Activated CD4-positive, alpha-beta T cell treated with anti-CD3 and anti-CD28 coated beads, Interleukin-2, amount 10 ng/mL, durations not matched to agents 24 days and 14 days (primary cell): ENCODE results near the gene CHST8. TPM values are rescaled to one million over a fixed set of nuclear protein-coding genes. Genes with fewer than 3 reads are reported as not detected.
"Not testable (repeated sequence)": the region's sequence is repeated elsewhere in the genome, so short reads cannot be mapped to it uniquely, and the experiment has no call there.

ENCODE experiments used
- DNase-seq: peaks from one replicate; pipeline ENCODE4 v3.0.0; 2022
- H3K27ac Mint-ChIP-seq: one replicate; pipeline ENCODE4 v1.8.0; 2022; ENCODE audit warnings: mild to moderate bottlenecking, mixed read lengths
- H3K27me3 Mint-ChIP-seq: one replicate; pipeline ENCODE4 v1.8.0; 2022; ENCODE audit warnings: mixed read lengths
- H3K36me3 Mint-ChIP-seq: one replicate; pipeline ENCODE4 v1.8.0; 2022; ENCODE audit warnings: low read depth, mild to moderate bottlenecking, mixed read lengths
- H3K4me1 Mint-ChIP-seq: one replicate; pipeline ENCODE4 v1.8.0; 2021; ENCODE audit warnings: mixed read lengths
- H3K4me3 Mint-ChIP-seq: one replicate; pipeline ENCODE4 v1.8.0; 2022; ENCODE audit warnings: mild to moderate bottlenecking, moderate library complexity, mixed read lengths
- H3K9me3 Mint-ChIP-seq: one replicate; pipeline ENCODE4 v1.8.0; 2021; ENCODE audit warnings: mixed read lengths
- intact Hi-C: fragments of 100-400 bp; cut with micrococcal nuclease; formaldehyde crosslinking; loops from one replicate; pipeline ENCODE4 v1.15.1; 2023
- total RNA-seq: library from RNA; stranded (reverse); gene quantifications from 2 replicates; pipeline ENCODE4 v1.2.3, GENCODE V29; 2022

CHST8 gene
- total RNA-seq, 1 donor from 2014 or later, result not detected

GRCh38 chr19:33641956-33642498, 20.3 kb downstream of the CHST8 start:
- H3K27ac Mint-ChIP-seq, result no peak overlapping the region
- intact Hi-C loops, result no loop called here
- peaks cover 3% of the 10 kb centered on the region for H3K27me3 Mint-ChIP-seq
- no peaks in the 10 kb centered on the region for H3K36me3 Mint-ChIP-seq
- H3K9me3 Mint-ChIP-seq, result no peaks in the 10 kb centered on the region
- H3K4me3 Mint-ChIP-seq, result no peak overlapping the region
- no peak for DNase-seq
- H3K4me1 Mint-ChIP-seq, result no peaks in the 10 kb centered on the region

GRCh38 chr19:33644284-33644836, 22.6 kb downstream of the CHST8 start:
- intact Hi-C loops, result no loop called here
- Mint-ChIP-seq H3K36me3 (no peaks in the 10 kb centered on the region), H3K9me3 (no peaks in the 10 kb centered on the region), H3K27ac (no peak overlapping the region), H3K4me3 (no peak overlapping the region), H3K4me1 (no peaks in the 10 kb centered on the region), H3K27me3 (no peaks in the 10 kb centered on the region)
- DNase-seq, result no peak

- intact Hi-C loops, result no loop called here
- Mint-ChIP-seq H3K27ac (no peak overlapping the region), H3K4me1 (no peaks in the 10 kb centered on the region), H3K9me3 (no peaks in the 10 kb centered on the region), H3K27me3 (no peaks in the 10 kb centered on the region), H3K36me3 (no peaks in the 10 kb centered on the region), H3K4me3 (no peak overlapping the region)
- DNase-seq, result no peak
These were observed 24.6 kb downstream of the CHST8 start for GRCh38 chr19:33646306-33646705.

GRCh38 chr19:33647146-33647545, 25.4 kb downstream of the CHST8 start:
- intact Hi-C loops, result no loop called here
- no peak overlapping the region for H3K27ac Mint-ChIP-seq
- H3K36me3 Mint-ChIP-seq, result no peaks in the 10 kb centered on the region
- DNase-seq, result no peak
- H3K4me3 Mint-ChIP-seq, result no peak overlapping the region
- H3K4me1 Mint-ChIP-seq, result no peaks in the 10 kb centered on the region
- H3K9me3 Mint-ChIP-seq, result no peaks in the 10 kb centered on the region
- H3K27me3 Mint-ChIP-seq, result no peaks in the 10 kb centered on the region

DNA sequence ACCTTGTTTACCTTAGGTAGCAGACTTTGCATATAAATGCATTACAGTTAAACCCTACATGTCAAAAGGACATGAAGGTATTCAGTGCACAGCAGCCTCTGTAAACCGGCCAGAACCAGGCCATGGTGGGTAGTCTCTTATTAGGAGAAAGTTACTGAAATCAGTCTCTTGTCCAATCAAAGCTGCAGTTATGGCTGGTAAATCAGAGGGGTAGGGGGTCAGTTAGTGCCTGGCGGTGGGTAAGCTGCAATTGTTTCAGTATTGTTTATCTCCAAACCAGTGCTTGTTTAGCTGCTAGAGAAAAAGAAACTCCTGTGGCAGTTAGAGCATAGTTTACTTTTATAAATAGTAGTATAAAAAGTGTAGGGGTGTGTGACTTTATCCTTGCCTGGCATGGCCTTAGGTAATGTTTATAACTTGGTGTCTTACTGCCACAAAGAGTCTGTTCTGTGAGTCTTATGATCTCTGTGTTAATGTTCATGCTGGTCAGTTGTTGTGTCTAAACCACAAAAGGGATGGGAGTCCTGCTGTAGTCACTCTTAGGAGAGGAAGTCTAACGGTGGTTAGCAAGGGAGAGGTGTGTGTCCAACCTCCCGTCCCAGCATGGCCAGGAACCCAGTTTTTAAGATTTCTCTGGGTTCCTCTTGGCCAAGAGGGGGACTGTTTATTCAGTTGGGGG, 28.0 kb downstream of the CHST8 start:
- Mint-ChIP-seq H3K27ac (no peak overlapping the region), H3K27me3 (no peaks in the 10 kb centered on the region), H3K9me3 (no peaks in the 10 kb centered on the region), H3K4me1 (no peaks in the 10 kb centered on the region), H3K4me3 (no peak overlapping the region), H3K36me3 (no peaks in the 10 kb centered on the region)
- intact Hi-C loops, result no loop called here
- DNase-seq, result no peak

DNA sequence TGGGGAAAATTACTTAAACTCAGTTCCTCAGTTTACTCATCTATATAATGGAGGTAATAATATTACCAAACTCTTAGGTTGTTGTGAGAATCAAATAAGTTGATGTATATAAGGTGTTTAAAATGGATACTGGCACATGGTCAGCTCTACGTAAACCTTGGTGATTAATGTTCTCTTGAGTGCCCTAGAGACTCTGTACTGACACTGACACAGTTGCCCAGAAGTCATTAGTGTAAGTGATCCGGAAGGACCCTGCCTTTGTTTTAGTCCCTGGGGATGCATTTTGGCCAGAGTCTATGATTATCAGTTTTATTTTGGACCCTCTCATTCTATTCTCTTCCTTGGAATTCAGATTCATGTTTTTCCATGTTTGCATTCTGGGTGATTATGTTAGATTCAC, 31.9 kb downstream of the CHST8 start:
- Mint-ChIP-seq H3K27me3 (no peaks in the 10 kb centered on the region), H3K27ac (no peak overlapping the region), H3K36me3 (no peaks in the 10 kb centered on the region), H3K4me3 (no peak overlapping the region), H3K4me1 (no peaks in the 10 kb centered on the region), H3K9me3 (no peaks in the 10 kb centered on the region)
- intact Hi-C loops, result no loop called here
- no peak for DNase-seq

DNA sequence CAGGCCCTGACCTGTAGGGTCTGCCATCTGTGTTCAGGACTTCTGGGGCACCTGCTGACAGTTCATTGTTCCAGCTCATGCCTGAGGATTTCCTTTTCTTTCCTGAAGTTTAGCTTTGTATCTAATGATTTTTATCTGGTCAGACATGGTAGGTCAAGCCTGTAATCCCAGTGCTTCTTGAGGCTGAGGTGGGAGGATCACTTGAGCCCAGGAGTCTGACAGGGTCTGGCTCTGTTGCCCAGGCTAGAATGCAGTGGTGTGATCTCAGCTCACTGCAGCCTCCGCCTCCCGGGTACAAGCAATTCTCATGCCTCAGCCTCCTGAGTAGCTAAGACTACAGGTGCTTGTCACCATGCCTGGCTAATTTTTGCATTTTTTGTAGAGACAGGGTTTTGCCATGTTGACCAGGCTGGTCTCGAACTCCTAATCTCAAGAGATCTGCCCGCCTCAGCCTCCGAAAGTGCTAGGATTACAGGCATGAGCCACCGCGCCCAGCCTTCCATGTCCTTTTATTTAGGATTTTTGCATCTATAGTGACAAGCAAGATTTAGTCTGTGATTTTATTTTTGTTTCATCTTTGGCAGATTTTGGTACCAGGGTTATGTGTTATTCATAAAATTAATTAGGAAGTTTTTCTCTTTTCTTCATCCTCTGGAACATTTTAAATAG, 33.2 kb downstream of the CHST8 start:
- Mint-ChIP-seq H3K27ac (no peak overlapping the region), H3K27me3 (no peaks in the 10 kb centered on the region), H3K9me3 (no peaks in the 10 kb centered on the region), H3K36me3 (no peaks in the 10 kb centered on the region), H3K4me3 (no peak overlapping the region), H3K4me1 (no peaks in the 10 kb centered on the region)
- no peak for DNase-seq
- intact Hi-C loops, result no loop called here

- no peaks in the 10 kb centered on the region for H3K9me3 Mint-ChIP-seq
- no peak for DNase-seq
- no peaks in the 10 kb centered on the region for H3K27me3 Mint-ChIP-seq
- intact Hi-C loops, result no loop called here
- no peaks in the 10 kb centered on the region for H3K36me3 Mint-ChIP-seq
- no peak overlapping the region for H3K4me3 Mint-ChIP-seq
- H3K27ac Mint-ChIP-seq, result no peak overlapping the region
- no peaks in the 10 kb centered on the region for H3K4me1 Mint-ChIP-seq
These were observed 38.1 kb downstream of the CHST8 start for GRCh38 chr19:33659835-33660234.

- no peak for DNase-seq
These were observed 38.8 kb downstream of the CHST8 start for GRCh38 chr19:33660410-33661124.

GRCh38 chr19:33661336-33661735, 39.6 kb downstream of the CHST8 start:
- no peak for DNase-seq

More at GRCh38 chr19:33660410-33661124, 38.8 kb downstream of the CHST8 start:
- H3K27ac Mint-ChIP-seq, result no peak overlapping the region
- intact Hi-C loops, result no loop called here
- no peaks in the 10 kb centered on the region for H3K4me1 Mint-ChIP-seq
- no peaks in the 10 kb centered on the region for H3K36me3 Mint-ChIP-seq
- H3K4me3 Mint-ChIP-seq, result no peak overlapping the region
- H3K27me3 Mint-ChIP-seq, result no peaks in the 10 kb centered on the region
- H3K9me3 Mint-ChIP-seq, result no peaks in the 10 kb centered on the region

DNA sequence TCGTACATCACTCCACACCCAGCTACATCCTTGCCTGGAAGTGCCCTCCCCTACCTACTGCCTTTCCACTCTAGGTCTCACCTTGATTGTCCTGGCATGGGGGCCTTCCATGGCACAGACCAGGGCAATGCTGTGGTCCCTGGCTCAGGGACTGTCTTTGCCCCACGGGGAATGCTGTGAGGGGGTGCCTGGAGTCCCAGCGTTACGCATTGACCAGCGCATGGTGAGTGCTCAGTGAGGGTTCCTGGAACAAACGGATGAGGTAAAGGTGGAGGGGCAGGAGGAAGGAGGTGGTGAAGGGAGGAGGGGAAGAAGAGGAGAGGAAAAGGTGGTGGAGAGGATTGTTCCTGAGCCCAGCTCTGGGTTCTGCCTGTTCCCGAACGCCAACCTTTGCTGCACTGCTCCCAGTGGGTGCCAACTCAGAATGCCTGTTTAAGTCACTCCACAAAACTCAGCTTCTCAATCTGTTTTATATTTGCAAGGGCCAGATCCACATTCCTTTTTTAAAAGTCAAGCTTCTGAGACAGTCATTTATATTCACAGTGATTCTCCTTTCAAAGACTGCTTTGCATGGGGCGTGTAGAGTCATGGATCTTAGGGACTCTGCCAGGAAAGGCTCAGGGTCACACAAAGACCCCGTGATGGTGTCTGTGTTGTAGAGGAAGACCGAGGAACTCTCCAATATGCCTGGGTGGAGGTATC, 40.8 kb downstream of the CHST8 start:
- no peak overlapping the region for H3K4me3 Mint-ChIP-seq
- H3K4me1 Mint-ChIP-seq, result no peaks in the 10 kb centered on the region
- no peaks in the 10 kb centered on the region for H3K9me3 Mint-ChIP-seq
- H3K27ac Mint-ChIP-seq, result no peak overlapping the region
- H3K27me3 Mint-ChIP-seq, result no peaks in the 10 kb centered on the region
- no peak for DNase-seq
- no peaks in the 10 kb centered on the region for H3K36me3 Mint-ChIP-seq
- intact Hi-C loops, result no loop called here

More at GRCh38 chr19:33661336-33661735, 39.6 kb downstream of the CHST8 start:
- no peaks in the 10 kb centered on the region for H3K9me3 Mint-ChIP-seq
- H3K36me3 Mint-ChIP-seq, result no peaks in the 10 kb centered on the region
- intact Hi-C loops, result no loop called here
- H3K4me3 Mint-ChIP-seq, result no peak overlapping the region
- H3K27me3 Mint-ChIP-seq, result no peaks in the 10 kb centered on the region
- H3K4me1 Mint-ChIP-seq, result no peaks in the 10 kb centered on the region
- no peak overlapping the region for H3K27ac Mint-ChIP-seq

DNA sequence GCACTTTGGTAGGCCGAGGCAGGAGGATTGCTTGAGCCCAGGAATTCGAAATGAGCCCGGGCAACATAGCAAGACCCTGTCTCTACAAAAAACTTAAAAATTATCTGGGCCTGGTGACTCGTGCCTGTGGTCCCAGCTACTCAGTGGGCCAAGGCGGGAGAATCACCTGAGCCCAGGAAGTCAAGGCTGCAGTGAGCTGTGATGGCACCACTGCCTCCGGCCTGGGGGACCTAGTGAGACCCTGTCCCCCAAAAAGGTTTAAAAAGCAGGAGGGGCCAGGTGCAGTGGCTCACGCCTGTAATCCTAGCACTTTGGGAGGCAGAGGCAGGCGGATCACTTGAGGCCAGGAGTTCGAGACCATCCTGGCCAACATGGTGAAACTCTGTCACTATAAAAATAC, 41.6 kb downstream of the CHST8 start:
- H3K27ac Mint-ChIP-seq, DNase-seq, H3K9me3 Mint-ChIP-seq, H3K4me3 Mint-ChIP-seq, H3K4me1 Mint-ChIP-seq, intact Hi-C loops, H3K36me3 Mint-ChIP-seq, H3K27me3 Mint-ChIP-seq: not testable (repeated sequence)

DNA sequence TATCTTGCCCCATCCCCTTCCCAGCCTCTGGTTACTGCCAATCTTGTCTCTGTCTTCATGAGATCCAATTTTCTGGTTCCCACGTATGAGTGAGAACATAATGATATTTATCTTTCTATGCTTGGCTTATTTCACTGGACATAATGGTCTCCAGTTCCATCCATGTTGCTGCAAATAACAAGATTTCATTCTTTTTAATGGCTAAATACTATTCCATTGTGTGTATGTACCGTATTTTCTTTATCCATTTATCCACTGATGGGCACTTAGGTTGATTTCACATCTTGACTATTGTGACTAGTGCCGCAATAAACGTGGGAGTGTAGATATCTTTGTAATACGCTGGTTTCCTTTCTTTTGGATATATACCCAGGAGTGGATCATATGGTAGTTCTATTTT, 43.0 kb downstream of the CHST8 start:
- Mint-ChIP-seq H3K27ac (no peak overlapping the region), H3K4me1 (no peaks in the 10 kb centered on the region), H3K36me3 (no peaks in the 10 kb centered on the region), H3K27me3 (no peaks in the 10 kb centered on the region), H3K9me3 (no peaks in the 10 kb centered on the region), H3K4me3 (no peak overlapping the region)
- DNase-seq, result no peak
- intact Hi-C loops, result no loop called here
